ENCODE data around the gene MYL12B.
"Not testable (repeated sequence)": the region's sequence is repeated elsewhere in the genome, so short reads cannot be mapped to it uniquely, and the experiment has no call there.

Gene MYL12B

DNA sequence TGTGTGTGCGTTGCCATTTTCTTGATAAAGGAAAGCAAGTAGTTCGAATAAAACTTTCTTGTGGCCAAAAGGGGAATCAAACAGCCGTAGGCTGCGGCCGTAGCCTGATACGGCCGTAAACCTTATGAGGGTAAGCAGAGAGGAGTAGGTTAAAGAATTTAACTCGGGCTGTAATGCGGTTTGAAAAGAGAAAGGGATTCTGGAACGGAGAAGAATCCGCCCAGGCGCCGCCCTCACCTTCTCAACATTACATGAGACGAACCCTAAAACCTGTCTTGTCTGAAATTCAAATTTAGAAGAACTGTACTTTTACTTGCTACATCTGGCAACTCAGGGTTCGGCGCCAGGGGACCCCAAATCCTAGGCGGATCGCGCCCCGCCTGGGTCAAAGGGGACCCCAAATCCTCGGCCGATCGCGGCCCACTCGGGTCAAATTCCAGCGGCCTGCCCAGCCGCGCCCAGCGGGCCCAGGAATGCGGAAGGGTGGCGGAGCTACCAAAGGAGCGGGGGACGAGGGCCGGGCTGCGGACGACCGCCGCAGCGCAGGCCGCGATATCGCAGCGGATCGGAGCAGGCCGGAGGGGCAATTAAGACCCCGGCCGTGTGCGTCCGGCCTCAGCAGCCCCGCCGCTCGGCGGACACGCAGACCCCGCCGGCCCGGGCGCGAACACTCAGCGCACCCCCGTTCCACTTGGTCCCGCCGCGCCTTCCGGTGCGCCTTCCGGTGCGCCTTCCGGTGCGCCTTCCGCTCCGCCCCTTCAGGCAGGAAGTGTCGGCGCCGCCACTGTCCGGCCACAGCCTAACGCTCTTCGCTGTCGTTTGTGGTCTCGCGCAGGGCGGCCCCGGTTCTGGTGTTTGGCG is at the start of gene MYL12B:
Gene MYL12B, plus strand, starts transcription at position 761 of the 861 bp plus-strand sequence. CDS start 10,766 bp downstream, outside the sequence.
- DNase-seq, result peak; percentile 86

DNA sequence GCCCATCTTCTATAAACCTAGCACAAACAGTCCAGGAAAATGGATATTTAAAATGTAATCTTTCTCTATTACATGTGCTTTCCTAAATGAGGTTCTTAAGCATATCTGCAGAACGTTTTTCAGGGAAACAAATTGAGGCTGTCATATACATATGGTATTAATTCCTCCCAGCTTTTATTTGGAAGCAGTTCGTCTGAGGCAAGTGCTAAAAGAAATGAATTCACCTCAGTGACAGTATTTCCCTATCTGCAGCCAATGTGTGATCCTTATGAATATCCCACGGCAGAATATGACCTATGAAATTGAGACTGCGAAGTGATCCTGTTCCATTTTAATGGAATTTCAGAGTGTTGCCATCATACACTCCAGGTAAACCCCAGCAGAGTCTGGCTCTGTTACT is 49.3 kb upstream of the MYL12B start:
- no peak for DNase-seq

DNA sequence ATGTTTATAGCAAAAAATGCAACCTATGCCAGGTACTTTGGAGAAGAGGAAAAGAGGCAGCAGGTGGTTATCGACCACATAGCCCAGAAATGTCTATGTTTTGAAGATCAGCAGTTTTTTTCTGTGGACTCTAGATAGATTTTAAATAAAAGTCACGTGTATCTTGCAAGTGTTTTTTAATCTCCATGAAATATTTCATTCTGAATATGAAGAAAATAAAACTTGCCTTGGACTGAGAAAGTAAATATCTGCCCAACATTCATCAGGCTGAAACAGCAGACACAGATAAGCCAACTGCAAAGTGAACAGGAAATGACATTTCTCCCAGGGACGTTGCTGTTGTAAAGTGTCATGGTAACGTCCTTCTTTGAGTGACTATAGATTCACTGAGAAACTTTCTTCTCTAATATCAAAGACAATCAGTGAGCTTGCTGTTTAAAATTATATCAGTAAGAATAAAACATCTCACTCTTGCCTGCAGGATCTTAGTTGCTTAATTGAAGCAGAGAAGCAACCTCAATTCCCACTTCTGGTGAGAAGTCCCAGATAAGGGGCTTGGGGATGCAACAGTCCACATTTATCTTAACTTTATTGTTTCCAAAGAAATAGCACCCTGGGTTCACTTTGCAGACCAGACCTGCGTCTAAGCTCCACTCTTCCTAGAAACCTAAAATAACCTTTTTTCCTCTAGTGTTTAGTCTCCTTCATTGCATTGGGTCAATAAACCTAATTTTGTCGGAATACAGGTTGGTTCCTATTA is 48.5 kb upstream of the MYL12B start:
- no peak for DNase-seq

DNA sequence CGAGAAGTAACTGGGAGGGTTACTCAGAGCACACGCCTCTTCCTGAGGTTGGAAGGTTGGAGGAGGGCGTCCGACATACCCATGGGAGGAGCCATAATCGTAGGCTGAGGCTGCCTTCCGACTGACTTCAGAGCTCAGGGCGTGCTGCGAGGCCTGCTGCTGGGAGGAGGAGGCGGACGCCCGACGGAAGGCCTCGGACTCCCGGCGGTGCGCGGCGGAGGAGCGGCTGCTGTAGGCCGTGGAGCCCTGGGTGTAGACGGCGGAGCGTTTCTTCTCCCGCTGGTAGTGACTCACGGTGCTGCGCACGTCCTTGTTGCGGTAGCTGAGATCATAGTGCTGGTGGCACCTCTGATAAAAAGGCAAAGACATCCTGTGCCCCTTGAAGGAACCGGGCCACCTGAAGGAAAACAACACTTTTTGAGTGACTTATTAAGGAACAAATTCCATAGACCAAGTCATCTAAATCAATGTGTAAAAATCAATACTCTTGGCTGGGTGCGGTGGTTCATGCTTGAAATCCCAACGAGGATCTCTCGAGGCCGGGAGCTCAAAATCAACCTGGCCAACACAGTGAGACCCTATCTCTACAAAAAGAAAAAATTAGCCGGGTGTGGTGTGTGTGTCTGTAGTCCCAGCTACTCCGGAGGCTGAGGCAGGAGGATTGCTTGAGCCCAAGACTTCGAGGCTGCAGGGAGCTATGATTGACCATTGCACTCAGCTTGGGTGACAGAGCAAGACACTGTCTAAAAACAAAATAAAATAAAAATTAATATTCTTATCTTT is 46.9 kb upstream of the MYL12B start:
- no peak for DNase-seq

DNA sequence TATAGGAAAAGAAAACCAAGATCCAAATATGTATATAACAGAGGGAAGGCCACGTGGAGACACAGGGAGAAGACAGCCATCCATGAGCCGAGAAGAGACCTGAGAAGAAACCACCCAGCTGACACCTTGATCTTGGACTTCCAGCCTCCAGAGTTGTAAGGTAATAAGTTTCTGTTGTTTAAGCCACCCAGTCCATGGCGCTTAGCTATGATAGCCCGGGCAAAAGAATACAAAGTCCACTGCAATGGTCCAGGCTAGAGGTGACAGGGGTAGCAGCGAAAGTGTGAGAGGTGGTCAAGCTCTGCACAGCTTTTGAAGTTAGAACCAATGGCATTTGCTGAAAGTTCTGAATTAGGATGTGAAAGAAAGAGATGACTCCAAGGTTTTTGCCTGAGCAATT is 44.9 kb upstream of the MYL12B start:
- DNase-seq, result no peak

DNA sequence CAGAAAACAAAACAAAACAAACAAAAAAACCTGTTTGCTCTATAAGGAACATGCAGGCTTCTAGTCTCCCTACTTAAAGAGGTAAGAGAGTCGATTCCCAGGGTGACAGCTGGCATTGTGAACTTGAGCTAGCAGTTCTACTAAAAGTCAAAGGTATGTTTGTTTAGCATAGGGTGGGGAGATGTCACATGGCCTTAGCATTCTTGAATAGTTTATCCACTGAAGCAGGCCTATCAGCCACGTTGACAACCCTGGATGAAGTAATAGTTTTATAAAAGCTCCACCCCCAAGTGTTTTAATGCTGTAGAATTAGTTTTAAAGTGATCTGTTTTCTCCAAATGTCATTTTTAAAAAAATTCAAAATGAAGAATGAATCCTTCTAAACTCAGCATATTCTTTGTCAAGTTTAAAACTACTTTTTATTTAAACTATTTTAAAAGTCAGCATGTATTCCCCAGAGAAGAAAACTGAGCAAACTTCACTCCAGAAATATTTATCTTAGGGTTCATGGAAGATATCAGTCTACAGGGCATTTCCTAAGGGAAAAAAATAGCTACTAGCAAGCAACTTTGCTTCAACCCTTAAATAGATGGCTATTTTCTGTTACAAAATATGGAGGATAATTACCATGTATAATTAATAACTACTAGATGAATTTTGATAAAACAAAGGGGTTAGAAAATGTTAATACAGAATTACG is 43.8 kb upstream of the MYL12B start:
- no peak for DNase-seq

DNA sequence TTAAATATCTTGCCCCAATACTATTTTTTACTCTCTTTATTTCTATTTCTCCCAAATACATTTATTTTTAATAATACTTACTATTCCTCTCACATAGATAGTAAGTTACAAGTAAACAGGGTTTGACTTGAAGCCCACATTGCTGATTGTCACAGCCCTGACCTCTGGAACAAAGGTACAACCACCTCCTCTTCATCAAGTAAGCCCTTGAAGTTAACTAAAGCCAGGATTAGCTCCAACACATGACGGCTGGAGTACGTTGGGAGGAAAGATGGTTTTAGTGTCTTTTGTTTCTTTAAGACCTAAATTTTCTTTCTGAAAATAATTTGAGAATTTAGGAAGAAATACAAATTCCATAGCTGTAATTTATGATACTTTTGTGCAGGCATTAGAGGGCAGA is 43.1 kb upstream of the MYL12B start:
- no peak for DNase-seq

DNA sequence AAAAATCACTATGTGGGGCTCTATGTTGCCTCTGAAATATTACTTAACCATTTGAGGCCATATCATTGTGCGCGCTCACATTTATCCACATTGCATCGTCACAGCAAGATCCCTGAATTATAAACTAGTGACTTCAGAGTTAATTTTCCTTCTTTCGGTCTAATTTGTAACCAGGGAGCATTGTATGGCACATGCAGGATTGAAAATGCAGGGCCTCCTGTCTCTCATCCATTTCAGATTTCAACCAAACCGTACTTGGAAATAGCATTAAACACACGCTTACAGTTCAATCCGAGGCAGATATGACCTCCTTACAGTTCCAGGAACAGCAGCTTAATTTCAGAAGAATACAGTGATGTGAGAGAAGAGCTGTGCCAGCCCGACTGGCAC is 42.7 kb upstream of the MYL12B start:
- DNase-seq, result no peak

DNA sequence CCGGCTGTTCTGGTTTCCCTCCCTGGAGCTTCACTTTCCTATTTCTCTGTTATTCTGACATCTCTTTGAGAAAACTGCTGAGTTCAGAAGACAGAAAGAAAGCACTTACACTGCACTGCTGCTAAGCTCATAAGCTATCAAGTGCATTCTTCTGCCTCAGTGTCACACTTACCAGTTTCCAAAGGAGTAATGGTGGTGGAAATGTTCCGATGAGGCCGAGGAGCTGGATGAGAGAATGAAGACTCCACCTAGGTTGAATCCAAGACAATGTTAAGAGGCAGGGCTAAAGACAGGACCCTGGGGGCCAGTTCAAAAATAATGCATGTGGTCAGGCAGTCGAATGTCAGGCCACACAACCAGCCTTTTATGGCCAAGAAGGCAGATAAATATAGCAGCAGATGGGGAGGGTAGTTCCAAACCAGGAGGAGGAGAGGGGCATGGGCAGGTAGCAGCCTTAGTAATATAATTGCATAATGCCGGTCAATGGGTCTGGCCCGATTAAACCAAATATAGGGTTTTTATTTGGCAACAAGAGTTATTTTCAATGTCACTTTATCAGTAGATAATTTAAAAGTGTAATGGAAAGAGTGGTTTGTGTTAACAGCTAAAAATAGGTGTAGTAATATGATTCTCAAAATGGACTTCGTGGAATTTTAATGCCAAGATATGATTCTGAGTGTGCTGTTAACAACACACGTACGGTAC is 42.1 kb upstream of the MYL12B start, which contains the start of gene MYOM1:
Gene MYOM1, minus strand, starts transcription at position 338 of the 705 bp plus-strand sequence. CDS start 4,745 bp downstream, outside the sequence.
- DNase-seq, result no peak

DNA sequence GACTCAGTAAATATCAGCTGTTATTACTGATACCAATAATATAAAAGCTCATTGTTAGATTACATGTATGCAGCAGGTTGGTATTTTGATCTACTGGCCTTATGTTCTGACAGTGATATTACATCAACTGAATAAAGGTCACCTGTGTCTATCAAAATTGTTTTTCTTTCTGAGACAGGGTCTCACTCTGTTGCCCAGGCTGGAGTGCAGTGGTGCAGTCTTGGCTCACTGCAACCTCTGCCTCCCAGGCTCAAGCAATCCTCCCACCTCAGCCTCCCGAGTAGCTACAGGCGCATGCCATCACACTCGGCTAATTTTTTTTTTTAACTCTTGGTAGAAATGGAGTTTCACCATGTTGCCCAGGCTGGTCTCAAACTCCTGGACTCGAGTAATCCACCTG is 41.1 kb upstream of the MYL12B start:
- not testable (repeated sequence) for DNase-seq

DNA sequence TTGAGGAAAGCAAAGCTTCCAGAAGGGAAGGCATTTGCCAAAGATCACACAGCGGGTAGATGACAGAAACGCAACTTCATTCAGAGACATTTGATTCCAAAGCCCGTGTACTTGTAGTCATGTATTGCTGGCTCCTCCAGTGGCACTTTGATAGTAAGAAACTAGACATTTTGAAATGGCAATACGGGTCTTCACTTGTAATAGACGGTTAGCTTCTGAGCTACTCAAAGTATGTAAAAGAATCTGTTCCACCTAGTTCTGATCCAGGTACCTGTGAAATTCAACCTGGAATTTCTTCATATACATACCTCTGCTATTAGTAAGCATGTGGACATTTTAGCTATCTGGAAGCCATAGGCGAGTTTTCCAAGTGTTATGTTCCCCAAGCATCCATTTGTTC is 40.4 kb upstream of the MYL12B start:
- no peak for DNase-seq

DNA sequence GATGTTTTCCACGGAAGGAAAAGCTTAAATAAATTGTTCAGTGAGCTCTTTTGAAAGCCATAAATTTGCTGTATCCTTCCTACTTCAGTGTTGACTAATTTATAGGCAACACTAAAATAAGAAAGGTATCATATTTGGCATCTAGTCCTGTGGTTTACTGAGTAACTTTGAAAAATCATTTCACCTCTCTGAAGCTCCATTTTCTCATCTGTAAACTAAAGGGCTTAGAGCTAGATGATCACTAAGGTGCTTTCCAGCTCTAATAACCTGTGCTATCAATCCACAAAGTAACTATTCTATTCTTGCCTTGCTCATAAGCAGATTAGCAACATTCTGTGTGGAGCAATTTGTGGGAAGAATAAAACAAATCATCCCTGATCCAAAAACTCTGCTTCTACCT is 38.6 kb upstream of the MYL12B start:
- DNase-seq, result no peak

DNA sequence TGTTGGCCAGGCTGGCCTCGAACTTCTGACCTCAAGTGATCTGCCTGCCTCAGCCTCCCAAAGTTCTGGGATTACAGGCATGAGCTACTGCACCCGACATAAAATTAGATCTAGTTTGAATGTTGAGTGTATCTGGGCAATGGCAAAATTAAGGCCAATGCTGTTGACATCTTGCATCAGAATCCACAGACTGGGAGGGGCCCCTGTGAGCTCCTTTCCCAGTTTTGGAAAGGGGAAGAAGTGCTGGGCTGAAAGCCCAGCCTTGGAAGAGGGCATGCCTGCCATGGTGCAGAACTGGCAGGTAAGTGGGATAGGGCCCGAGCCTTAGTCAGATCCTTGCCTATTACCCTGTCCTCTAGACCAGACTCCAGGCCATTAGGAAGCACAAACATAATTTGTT is 37.7 kb upstream of the MYL12B start:
- DNase-seq, result no peak

DNA sequence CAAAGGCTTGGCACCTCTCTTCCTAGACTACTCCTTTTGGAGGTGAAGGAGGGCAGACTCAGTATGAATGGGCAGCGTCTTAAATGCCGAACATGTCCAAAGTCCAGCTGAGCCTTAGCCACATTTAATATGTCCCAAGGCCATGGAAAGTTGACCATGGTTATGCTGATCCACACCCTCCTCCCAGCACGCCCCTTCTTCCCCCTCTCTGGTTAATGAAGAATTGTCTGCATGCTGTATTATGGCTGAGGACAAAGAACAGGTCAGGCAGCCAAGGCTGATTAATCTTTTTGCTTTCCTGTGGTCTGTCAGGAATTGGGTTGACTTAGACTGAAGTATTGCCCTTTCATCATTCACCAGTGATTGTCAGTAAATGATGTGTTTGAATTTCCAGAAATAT is 36.3 kb upstream of the MYL12B start:
- no peak for DNase-seq

DNA sequence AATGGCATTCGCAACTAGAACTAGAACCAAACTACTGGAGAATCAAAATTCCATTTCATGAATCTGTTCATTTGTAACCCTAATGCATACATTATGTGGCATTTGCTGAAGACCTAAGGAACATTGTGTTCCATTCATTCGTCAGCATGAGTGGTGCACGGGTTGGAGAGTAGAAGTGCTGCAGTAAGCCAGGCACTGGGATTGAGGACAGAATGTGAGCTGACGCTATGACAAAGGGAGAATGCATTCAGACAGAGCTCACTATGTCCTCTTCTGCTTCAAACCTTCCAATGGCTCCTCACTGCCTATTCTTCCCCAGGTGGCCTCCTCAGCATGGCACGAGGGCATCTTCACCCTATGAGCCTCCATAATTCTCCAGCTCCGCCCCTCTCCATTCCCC is 35.9 kb upstream of the MYL12B start:
- DNase-seq, result no peak

DNA sequence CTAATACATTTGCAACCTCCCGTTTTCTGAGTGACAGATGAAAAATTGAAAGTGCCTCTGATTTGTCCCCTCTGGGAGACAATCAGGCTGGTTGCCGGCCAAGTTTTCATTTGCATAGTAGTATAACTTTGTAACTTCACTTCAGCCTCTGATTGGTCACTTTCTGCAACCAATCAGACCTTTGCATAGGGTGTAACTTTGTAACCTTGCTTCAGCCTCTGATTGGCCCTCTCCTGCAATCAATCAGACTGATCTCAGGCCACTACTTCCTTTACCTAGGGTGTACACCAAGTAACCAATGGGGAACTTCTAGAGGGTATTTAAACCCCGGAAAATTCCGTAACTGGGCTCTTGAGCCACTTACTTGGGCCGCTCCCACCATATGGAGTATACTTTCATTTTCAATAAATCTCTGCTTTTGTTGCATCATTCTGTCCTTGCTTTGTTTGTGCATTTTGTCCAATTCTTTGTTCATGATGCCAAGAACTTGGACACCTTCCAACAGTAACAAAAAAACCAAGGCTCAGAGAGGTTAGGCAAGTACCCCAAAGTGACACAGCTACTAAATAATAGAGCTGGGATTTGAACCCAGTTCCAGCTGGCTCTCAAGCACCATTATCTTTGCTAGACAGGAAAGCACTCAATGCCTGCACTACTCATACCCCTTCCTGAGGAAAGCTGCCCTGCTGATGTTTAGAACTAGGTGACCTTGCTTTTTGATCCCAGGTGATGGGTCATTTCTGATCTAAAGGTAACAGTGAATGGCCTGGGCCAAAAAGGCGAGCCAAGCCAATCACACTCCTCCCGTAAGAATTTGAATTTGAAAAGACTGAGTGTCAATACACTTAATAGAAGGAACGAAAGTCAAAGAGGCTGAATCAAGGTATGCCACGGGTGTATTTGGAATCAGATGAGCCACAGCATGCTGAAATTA is 31.3 kb upstream of the MYL12B start:
- no peak for DNase-seq

DNA sequence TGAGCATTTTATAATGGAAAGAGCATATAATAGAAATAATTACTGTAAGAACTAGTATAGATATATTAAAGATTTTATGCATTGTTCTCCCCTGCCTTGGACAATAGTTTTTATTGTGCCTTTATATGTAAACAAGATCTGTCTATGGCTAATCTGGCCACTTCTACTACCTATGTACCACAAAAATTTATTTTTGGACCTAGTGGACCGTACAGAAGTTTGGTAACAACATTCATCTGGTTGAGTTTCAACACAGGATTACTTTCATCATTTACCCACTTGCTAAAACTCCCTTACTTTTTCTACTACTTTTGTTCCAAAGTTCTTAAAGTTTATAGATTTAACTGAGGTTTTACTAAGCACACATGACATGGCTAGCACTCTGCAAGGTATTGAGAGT is 28.9 kb upstream of the MYL12B start:
- DNase-seq, result no peak

DNA sequence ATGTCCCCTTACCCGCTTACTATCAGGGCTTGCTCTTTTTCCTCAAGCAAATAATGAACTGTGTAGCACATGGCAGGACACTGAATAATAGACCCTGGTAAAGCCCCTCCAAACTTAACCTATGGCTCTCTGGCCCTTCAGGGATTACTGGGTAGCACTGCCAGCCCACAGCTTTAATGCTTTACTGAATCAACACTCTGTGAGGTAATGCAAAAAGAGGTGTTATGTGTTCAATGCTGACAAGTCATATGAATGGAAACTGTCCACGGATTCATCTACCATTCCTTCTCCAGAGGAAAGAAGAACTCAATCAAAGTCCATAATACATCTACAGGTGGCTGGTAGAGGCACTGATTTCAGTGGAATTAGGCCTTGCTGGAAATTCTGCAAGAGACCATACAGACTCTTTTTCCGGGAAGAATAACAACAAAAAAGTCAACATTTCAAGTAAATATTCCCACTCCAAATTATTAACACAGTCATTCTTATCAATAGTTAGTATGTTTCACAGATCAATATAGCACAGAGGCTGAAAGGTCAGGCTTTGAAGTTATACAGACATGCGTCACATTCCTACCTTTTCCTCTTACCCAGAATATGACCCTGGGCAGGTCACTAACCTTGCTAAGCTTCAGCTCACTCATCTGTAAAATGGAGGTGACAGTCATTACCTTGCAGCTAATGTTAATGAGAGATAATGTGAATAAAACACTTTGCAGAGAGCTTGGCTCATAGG is 28.3 kb upstream of the MYL12B start:
- no peak for DNase-seq

DNA sequence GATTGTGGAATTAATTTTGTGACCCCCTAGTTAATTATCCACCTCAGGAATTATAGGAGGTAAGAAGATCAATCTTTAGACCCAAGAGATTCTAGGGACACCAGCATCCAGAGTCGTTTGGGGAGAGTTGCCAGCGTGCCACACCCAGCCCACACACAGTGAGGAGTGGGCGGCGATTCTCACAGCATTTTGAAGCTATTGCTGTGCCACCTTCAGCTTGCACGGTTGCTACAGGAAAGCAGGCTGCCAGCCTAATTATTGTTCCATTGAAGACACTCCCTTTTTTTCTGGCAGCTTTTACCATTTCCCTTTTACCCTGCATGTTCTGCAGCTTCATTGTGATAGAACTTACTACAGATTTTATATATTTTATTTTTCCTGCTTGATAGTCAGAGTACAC is 27.5 kb upstream of the MYL12B start:
- DNase-seq, result no peak

DNA sequence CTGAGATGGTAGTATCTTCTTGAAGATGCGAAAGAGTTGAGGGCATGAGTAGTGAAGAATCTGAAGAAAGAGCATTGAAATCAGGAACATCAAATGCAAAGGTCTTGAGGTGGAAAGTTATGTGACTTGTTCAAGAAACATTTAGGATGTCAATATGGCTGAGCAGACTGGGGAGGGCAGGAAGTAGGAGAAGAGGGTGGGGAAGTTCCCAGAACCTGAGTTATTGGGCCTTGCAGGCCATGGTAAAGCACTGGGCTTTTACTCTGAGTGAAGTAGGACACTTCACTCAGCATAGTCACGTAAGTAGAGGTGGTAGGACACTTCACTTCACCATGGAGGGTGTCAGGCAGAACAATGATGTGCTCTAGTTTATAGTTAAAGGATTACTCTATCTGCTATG is 26.1 kb upstream of the MYL12B start:
- no peak for DNase-seq
